GM21390 (cell line): ENCODE data around the gene ZFYVE21.
A peak's percentile ranks its signal among the peaks of the same experiment; 100 is the strongest.

Experiments used
- ATAC-seq: cut with Tn5 transposase; IDR thresholded peaks from one replicate; pipeline ENCODE4 v1.9.1; 2021; ENCODE audit not compliant: unreplicated experiment

Gene ZFYVE21

GRCh38 chr14:103715052-103716000 is at the start of gene ZFYVE21, which contains the start of gene XRCC3:
Gene ZFYVE21, plus strand, starts transcription at chr14:103715810. Its CDS starts 32 bp downstream, at chr14:103715842.
Gene XRCC3, minus strand, starts transcription at chr14:103715451. Its CDS starts 4,364 bp downstream, at chr14:103711087.
- peak; percentile 95 for ATAC-seq

GRCh38 chr14:103667671-103668070 is 47.9 kb upstream of the ZFYVE21 start:
- no peak for ATAC-seq

- ATAC-seq: no peak
Measured at GRCh38 chr14:103668117-103668516, 47.5 kb upstream of the ZFYVE21 start.

- ATAC-seq: no peak
Measured at GRCh38 chr14:103669370-103669769, 46.2 kb upstream of the ZFYVE21 start.

- no peak for ATAC-seq
Measured at GRCh38 chr14:103671911-103672310, 43.7 kb upstream of the ZFYVE21 start.

- ATAC-seq: no peak
Measured at GRCh38 chr14:103675957-103676356, 39.7 kb upstream of the ZFYVE21 start.

- no peak for ATAC-seq
Measured at GRCh38 chr14:103676881-103677675, 38.5 kb upstream of the ZFYVE21 start.

- peak; percentile 72 for ATAC-seq
Measured at GRCh38 chr14:103679351-103679750, 36.3 kb upstream of the ZFYVE21 start.

- ATAC-seq: no peak
Measured at GRCh38 chr14:103680491-103681231, 34.9 kb upstream of the ZFYVE21 start.

GRCh38 chr14:103683139-103683538 is 32.5 kb upstream of the ZFYVE21 start:
- no peak for ATAC-seq

GRCh38 chr14:103684471-103684870 is 31.1 kb upstream of the ZFYVE21 start:
- ATAC-seq: no peak

GRCh38 chr14:103684871-103685270 is 30.7 kb upstream of the ZFYVE21 start:
- ATAC-seq: no peak

- no peak for ATAC-seq
Measured at GRCh38 chr14:103685276-103686211, 30.1 kb upstream of the ZFYVE21 start.

- no peak for ATAC-seq
Measured at GRCh38 chr14:103686831-103687485, 28.7 kb upstream of the ZFYVE21 start.

GRCh38 chr14:103687712-103688111 is 27.9 kb upstream of the ZFYVE21 start:
- no peak for ATAC-seq

GRCh38 chr14:103688441-103688840 is 27.2 kb upstream of the ZFYVE21 start:
- ATAC-seq: no peak

GRCh38 chr14:103688906-103689902 is 26.4 kb upstream of the ZFYVE21 start:
- ATAC-seq: peak; percentile 58

GRCh38 chr14:103690332-103690731 is 25.3 kb upstream of the ZFYVE21 start:
- no peak for ATAC-seq
